Stimulated activated CD4-positive, alpha-beta T cell treated with anti-CD3 and anti-CD28 coated beads, Interleukin-15, amount 100 ng/mL, for 1 hour (primary cell): ENCODE data around the gene ATXN7L3B.
A peak's percentile ranks its signal among the peaks of the same experiment; 100 is the strongest.
"Not testable (repeated sequence)": the region's sequence is repeated elsewhere in the genome, so short reads cannot be mapped to it uniquely, and the experiment has no call there.

Experiments
- DNase-seq, 2 donors: peaks; one replicate each; pipeline ENCODE4 v3.0.0-alpha.2; 2020; ENCODE audit warnings: low read depth in 1 of 2, low spot score in 1 of 2

ATXN7L3B gene, protein sequence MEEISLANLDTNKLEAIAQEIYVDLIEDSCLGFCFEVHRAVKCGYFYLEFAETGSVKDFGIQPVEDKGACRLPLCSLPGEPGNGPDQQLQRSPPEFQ

DNA sequence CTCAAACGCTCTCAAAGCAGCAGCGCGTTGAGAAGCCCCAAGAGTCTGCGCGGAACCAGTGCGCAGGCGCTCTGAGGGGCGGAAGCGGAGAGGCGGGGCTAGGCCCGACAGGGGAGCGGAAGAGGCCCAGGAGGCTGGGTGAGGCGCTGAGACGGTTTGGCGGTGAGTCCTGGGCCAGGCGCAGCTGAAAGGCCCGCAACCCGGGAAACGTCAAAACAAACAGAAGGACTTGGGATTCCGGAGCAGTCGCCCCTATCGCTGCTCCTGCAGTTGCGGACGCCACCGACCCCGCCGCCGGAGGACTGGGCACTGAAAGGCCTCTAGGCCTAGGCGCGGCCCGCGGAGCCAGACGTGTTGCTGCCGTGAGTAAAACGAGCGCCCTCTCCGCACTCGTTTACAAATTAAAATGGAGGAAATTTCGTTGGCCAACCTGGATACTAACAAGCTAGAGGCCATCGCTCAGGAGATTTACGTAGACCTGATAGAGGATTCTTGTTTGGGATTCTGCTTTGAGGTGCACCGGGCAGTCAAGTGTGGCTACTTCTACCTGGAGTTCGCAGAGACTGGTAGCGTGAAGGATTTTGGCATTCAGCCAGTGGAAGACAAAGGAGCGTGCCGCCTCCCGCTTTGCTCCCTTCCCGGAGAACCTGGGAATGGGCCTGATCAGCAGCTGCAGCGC is at the start of gene ATXN7L3B:
Gene ATXN7L3B, plus strand, starts transcription at position 129 of the 679 bp plus-strand sequence. Its CDS starts 278 bp downstream, at position 407.
- DNase-seq = peak; percentile 89 to 96

DNA sequence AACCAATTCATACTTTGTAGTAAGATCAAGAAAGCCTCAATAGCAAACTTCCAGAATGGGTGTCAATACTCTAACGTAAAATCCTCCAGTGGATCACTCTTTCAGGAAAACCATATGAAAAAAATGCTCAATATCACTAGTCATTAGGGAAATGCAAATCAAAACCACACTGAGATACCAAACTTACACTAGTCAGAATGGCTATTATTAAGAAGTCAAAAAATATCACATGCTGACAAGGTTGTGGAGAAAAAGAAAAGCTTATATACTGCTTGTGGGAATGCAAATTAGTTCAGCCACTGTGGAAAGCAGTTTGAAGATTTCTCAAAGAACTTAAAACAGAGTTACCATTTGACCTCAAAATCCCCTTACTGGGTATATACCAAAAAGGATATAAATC is 49.5 kb upstream of the ATXN7L3B start:
- no peak for DNase-seq

DNA sequence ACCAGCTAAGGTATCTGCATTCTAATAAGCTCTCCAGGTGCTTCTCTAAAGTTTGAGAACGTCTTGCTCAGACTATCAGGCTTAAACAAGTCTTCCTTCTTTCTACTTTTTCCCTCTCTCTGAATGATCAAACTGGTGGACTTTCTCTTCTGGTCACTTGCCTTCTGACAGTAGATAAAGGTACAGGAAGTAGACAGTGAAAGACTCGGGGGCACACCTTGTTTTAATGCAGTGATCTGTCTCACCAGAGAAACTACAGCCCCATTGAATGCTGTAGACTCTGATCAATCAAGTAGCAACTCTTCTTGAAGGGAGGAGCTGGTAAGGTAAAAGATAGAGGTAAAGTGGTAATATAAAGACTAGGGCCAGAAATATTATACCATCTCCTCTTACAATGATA is 48.1 kb upstream of the ATXN7L3B start:
- no peak for DNase-seq

DNA sequence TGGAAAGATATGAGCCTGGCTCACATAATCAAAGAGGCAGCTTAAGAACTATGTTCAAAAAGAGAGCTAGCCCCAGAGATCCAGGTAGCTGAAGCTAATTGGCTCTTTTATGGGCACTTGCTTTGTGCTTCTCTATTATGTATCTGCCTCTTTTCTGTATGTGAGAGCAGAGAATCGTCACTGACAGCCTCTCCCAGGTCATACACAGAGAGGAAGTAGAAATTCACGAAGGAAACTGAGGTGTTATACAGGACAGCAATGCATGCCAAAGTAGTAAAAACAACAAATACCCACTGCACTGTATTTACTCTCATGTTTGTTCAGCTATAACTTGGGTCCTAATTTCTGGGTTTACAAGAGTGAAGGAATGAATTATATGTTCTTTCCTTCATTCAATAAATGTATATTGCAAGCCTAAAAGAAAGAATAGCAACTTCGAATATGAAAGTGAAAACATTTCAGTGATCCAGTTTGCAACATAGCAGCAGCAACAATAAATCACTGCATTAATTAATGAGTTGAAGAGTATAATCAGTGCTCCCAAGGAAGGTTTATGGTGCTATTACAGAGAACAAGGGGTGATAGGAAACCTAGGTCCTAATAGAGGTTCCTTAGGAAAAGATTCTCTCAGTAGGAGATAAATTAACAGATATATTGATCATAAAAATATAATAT is 47.1 kb upstream of the ATXN7L3B start:
- DNase-seq = no peak

DNA sequence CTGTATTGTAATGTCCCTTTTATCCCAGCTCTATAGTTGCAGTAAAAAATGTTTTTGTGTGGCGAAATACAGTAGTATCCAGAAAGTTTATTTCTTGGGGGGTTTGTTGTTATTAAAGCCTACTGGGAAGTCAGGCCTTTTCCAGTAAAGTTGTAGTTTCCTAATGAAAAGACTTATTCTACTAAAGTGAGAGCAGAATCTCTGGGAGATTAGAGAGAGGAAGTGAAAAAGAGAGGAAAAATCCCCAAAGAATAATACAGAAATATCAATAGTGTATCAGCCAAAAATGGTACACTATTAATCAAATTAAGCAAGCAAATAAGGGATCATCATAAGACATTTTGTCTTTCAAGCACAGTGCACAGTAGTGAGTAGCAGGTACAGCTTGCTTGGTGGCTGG is 46.3 kb upstream of the ATXN7L3B start:
- no peak for DNase-seq

DNA sequence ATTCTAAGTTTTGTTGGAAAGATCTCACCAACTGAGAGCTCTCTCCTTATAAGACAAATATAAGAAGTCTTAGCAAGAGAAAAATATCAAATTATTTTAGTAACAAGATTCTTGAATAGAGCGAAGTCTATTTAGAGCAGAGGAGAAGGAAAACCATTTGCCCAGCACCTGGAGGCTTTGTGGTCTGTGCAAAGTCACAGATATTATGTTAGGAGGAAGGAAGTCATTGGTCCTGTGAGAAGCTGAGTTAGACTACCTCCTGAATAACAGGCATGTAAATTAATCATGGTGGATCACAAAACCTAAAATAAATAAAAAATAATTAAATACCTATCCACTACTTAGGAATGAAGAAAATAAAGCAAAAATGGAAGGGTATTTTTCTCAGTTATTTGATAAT is 38.4 kb upstream of the ATXN7L3B start:
- DNase-seq = no peak

DNA sequence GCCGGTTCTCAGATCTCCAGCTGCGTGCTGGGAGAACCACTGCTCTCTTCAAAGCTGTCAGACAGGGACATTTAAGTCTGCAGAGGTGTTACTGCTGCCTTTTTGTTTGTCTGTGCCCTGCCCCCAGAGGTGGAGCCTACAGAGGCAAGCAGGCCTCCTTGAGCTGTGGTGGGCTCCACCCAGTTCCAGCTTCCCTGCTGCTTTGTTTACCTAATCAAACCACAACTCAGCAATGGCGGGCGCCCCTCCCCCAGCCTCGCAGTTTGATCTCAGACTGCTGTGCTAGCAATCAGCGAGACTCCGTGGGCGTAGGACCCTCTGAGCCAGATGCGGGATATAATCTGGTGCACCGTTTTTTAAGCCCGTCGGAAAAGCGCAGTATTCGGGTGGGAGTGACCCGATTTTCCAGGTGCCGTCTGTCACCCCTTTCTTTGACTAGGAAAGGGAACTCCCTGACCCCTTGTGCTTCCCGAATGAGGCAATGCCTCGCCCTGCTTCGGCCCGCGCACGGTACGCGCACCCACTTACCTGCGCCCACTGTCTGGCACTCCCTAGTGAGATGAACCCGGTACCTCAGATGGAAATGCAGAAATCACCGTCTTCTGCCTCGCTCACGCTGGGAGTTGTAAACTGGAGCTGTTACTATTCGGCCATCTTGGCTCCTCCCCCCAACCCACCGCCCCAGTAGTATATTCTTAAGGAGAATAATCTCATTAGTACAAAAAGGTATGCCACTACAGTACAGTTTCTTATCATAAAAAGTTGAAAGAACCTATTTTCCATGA is 28.6 kb upstream of the ATXN7L3B start:
- DNase-seq = not testable (repeated sequence)

DNA sequence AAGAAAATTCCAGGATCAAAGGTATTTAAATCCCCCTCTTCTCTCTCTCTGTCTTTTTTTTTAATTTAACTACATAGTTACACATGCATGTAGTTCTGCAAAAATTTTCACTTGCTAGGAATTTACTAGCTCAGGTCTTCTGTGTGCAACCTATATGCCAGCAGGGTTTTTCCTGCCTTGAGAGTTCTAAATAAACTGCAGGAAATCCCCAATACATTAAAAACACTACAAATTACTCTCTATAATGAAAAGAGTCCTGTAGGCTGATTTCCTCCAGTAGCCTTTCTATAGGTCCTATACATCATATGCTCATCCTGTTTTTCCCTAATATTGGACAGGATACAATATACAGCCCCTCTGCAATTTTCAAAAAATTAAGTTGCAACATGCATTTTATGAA is 27.7 kb upstream of the ATXN7L3B start:
- DNase-seq = no peak

DNA sequence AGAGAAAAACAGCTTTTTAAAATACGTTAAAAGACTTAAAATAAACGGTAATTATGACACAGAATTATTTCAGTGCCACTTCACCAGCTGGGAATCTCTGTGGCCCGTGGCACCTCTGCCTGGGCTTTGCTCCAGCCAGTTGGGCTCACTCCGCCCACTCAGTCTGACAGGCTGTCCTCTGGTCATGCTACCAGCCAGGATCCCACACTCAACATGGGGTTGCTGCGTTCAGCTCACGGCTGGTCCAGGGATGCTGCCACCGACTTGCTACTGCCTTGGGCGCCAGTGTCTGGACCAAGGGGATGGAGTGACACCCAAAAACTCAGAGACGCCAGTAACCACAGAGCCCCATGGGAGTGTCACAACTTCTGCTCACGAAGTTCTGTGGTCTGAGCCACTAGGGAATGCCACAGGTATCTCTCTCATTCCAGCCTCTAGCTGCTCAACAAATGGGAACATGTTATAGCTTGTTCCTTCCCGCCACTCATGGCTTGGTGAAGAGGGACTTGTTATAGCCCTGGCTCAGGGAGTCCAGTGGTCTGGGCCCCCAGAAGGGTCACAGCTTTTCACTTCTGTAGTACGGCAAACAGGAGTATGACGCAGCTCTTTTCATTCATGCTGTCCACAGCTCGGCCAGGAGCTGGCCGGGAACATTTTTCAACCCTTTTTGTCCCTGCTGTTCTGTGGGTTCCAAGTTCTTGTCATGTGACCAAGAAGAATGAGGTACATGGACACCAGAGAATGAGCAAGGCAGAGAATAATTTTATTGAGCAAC is 23.4 kb upstream of the ATXN7L3B start:
- no peak for DNase-seq

DNA sequence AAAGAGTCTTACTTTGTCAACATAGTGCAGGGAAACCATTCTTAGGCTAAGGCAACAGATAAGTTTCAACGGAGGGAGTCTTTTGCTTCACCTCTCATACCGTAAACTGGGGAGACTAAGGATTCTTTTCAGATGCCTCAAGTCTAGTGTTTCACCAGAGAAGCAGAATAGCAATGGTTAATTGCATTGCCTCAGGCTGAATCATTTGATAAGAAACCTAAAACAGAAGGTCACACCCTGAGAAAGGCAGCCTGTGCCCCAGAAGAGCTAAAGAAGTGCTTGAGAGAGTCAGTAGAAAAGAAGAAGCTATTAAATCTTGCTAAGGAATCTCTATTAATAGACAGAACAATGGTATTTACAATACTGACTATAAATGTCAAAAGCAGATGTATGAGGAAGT is 21.8 kb upstream of the ATXN7L3B start:
- DNase-seq = no peak

DNA sequence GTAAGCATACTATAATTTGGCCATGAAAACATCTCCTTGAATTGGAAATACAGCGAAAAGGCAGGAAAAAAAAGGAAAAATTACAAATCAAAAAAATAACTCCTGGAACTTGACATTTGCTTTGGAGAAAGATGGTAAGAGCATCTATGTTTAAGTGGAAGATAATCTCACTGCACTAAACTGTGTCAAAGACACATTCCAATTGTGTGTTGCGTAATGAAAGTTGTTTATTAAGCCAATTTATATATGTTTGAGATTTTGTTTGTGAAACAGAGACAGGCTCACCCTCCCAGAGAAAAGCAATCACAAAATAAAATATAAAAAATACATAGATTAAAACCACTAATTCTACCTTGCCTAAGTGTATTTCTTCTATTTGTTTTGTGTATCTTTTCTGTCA is 11.1 kb upstream of the ATXN7L3B start:
- no peak for DNase-seq

DNA sequence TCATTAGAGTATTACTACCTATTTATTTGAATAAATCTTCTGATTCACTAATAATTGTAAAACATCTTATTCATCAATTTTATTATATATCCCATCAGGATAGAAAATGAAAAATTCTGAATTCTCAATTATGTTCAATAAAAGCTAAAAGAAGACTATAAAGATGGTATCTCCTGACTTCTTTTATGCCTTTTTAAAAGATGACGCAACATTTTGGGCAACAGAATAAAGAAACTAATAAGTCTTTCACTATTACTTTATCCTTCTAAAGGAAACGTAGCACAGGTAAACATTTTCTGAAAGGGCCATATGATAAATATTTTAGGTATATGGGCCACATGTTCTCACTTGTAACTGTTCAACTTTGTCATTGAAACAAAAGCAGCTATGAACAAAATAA is 10.1 kb upstream of the ATXN7L3B start:
- no peak for DNase-seq

DNA sequence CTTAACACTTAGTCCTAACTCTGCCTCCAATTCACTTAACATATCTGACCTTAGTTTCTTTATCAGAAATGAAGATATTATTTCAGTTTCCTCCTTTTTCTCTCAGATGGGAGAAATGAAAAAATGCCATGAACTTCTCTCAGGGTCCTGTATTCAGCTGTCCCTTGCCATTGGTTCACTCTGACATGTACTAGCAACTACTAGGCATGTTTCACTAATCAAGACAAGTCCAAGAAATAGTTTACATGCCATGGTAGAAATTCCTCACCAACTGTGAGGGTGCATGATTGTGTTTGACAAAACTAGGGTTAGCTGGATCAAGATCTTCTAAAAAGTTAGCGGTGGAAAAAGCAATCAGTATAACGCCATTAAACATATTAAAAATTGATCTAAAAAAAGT is 7.0 kb upstream of the ATXN7L3B start:
- DNase-seq = no peak

DNA sequence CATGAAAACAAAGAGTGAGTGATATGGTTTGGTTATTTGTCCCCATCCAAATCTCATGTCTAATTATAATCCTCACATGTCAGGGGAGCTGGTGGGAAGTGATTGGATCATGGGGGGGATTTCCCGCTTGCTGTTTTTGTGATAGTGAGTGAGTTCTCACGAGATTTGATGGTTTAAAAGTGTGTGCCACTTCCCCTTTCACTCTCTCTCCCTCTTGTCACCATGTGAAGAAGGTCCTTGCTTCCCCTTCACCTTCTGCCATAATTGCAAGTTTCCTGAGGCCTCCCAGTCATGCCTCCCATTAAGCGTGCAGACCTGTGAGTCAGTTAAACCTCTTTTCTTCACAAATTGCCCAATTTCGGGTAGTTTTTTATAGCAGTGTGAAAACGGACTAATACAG is 2.1 kb upstream of the ATXN7L3B start:
- no peak for DNase-seq

DNA sequence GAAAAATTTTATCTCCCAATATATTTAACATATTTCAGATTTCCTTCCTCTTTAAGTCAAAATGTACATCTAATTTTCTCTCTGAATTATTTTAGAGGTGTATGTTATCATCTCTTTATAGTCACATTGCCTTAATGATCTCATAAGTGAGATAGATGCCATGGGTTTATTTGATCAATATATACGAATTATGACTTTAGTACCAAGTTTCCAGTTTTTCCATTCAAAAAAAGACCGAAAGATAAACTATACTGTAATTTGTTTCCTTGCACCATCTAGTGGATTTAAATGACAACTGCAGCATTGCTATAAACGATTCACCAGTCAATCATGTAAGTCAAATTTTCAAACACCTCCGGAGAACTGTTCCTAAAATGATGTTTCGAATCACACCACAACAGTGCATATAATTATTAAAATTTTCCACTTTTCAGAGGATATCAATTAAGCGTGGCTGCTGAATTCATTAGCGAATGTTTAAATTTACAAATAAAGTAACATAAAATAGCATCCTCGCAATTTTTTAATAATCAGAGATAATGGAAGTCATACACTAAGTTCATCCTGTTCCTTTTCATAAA is 419 bp upstream of the ATXN7L3B start:
- no peak for DNase-seq

DNA sequence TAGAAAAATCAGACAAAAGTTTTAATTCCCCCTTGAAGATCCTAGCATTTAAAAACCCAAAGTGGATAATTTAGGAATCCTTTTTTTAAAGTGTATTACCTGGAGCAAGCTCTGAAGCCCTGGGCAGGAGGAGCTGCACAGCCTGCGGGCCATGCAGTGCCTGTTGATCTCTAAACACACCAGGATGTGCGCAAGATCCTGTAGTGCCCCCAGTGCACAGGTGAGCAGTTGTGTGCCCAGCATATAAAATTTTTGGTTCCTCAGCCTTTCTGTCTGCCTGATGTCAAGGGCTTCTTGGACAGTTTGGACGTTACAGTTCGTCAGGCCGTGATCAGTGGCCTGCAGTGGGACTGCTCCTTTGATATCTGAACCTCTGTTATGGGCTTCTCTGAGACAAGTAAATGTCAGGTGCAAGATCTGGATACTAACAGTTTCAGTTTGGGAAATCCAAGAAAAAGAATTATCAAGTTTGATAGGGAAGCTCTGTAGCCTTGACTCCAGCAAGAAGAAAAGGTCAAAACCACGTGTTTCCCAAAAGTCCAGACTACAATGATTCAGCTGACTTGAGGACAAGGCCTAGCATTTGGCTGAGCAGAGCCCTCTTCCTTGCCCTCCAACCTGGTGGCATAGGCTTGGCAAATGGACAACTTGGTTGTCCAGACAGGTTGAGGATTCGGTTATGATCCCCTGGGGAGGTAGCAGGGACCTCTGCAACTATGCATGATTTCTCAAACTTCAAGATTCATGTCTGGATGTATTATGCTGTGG is 1.0 kb downstream of the ATXN7L3B start:
- no peak for DNase-seq

DNA sequence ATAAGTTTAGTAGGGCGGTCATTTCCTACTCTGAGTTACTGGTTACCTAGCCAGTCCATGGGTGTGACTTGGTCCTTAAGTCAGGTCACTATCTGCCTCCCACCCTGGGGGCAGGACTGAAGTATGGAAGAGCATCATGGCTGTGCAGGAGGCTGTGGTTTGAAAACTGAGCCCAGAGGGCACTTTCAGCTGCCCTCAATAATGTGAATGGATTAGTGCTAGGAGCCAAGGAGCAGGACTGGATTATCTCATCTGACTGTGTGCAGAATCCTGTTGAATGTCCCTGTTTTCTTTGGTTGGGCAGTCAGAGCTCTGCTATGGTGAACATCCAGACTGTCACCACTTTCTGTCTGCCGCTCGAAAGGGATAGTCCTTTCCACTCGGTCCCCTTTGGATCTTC is 1.6 kb downstream of the ATXN7L3B start:
- no peak for DNase-seq

DNA sequence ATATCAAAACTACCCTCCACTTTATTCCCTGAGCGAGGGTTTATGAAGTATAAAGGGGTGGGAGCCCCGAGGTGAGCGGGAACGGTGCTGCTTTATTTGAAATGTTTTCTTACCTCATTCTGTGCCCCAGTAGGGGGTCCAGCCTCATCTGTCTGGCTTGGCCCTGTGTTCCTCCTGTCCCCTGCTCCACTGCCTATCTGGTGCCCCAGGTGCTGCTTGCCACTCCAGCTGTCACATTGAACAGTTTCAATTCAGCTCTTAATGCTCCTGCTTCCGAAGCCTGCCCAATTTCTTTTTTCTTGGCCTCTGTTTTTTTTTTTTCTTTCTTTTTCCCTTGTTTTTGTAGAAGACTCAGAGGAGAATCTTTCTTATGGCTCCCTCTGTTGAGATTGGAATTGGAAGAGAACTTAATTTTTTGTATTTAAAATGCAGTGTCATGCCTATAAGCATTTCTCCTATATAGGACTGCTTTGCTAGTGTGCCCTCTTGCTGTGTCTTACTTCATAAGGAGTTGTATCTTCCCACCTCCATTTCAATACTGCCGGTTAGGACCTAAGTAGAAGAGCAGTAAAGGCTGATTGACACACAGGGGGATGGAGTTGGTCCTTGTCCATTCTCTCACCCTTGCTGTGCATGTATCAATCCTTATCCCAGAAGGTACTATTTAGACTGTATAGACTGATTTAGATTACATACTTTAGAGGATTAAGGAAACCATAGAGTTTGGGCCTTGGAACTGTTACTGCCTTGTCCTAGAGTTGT is 2.3 kb downstream of the ATXN7L3B start:
- DNase-seq = no peak

DNA sequence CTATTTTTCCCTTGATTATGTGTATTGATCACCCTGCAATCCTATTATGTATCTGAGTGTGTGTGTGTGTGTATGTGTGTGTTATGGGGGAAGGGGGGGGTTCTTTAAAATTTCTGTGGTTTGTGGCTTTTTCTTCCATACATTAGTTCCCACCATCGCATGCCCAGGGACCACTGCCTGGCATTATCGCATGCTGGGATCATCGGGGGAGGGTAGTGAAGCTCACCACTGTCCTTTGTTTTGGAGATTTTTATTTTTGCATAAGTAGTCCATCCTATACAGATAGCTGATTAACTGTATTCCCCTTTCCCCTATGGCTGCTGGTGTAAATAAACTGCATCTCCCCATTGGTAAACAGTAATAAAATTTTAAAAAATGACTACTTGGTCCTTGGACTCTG is 3.4 kb downstream of the ATXN7L3B start:
- no peak for DNase-seq
